Lower leg skin (tissue), 3 donors: Measurements from ENCODE around the gene LANCL2.

Experiments
- POLR2A ChIP-seq, 2 donors: fragments of 450-650 bp; IDR thresholded peaks; one replicate each; pipeline ENCODE4 v1.6.1; 2016 to 2017; ENCODE audit warnings: antibody characterized with exemption in 2 of 2, mild to moderate bottlenecking in 1 of 2, moderate library complexity in 1 of 2
- TF ChIP-seq, protein P1 (sequence below), 3 donors: fragments of 450-650 bp; IDR thresholded peaks; one replicate each; pipeline ENCODE4 v1.5.1; 2016; ENCODE audit warnings: antibody characterized with exemption in 3 of 3, mild to moderate bottlenecking in 3 of 3, moderate library complexity in 2 of 3

DNA sequence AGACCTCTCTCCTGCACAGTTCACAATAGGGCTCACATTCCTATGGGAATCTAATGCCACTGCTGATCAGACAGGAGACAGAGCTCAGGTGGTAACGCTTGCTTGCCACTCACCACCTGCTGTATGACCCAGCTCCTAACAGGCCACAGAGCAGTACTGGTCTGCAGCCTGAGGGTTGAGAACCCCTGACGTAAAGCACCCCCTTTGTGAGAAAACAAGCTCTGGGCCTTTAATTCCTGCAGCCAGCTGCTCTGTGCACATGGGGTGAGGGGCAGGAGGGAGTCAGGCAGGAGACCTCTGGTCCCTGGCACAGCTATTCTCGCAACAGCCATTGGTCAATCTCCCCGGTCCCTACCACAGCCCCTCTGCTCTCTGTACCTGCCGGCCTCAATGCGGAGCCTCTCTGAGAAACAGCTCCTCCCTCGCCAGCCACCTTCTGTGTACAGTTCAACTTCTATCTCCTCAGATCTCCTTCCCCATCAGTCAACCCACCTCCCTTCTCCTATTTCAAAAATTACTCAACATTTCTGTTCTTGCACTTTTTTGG, 102.0 kb downstream of the LANCL2 start:
- no peak for TF ChIP-seq POLR2A (IDR thresholded peaks at IDR 0.05)
- TF ChIP-seq, protein P1, sequence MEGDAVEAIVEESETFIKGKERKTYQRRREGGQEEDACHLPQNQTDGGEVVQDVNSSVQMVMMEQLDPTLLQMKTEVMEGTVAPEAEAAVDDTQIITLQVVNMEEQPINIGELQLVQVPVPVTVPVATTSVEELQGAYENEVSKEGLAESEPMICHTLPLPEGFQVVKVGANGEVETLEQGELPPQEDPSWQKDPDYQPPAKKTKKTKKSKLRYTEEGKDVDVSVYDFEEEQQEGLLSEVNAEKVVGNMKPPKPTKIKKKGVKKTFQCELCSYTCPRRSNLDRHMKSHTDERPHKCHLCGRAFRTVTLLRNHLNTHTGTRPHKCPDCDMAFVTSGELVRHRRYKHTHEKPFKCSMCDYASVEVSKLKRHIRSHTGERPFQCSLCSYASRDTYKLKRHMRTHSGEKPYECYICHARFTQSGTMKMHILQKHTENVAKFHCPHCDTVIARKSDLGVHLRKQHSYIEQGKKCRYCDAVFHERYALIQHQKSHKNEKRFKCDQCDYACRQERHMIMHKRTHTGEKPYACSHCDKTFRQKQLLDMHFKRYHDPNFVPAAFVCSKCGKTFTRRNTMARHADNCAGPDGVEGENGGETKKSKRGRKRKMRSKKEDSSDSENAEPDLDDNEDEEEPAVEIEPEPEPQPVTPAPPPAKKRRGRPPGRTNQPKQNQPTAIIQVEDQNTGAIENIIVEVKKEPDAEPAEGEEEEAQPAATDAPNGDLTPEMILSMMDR (IDR thresholded peaks at IDR 0.05) = no peak
